ENCODE measurements around the gene SERPINB6.
"Not testable (repeated sequence)": the region's sequence is repeated elsewhere in the genome, so short reads cannot be mapped to it uniquely, and the experiment has no call there.

SERPINB6 gene

DNA sequence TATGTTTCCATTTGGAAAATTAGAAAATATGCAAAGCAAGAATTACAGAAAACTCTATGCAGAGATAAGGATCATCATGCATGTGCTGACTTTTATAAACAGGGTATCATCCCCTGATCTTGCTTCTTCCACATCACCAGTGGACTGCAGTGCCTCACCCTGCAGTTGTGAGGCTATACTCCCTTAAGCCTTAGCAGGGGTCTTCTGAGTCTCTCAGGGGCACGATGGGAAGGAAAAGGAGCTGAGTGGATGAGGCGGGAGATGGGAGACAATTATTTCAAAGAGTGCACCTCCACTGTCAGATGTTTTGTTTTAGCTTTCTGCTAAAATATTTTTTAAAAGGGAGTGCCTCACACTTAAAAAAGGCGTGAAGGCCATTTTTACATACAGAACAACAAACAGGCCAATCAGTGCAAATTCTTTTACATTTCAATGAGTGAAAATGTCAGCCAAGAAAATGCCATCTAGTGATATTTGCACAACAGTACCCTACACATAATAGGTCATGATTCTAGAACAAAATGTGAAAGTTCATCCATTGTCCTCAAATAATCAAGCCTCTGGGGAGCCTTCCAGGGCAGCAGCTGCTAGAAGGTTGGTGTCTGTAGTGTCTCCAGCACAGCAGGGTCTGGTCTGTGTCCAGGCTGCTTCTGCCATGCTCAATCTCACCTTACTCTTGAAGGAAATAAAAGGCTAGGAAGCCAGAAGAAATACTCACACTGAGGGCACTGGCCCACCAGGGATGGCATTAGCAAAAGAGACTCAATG is 55.0 kb downstream of the SERPINB6 start:
- TF ChIP-seq, protein P1, sequence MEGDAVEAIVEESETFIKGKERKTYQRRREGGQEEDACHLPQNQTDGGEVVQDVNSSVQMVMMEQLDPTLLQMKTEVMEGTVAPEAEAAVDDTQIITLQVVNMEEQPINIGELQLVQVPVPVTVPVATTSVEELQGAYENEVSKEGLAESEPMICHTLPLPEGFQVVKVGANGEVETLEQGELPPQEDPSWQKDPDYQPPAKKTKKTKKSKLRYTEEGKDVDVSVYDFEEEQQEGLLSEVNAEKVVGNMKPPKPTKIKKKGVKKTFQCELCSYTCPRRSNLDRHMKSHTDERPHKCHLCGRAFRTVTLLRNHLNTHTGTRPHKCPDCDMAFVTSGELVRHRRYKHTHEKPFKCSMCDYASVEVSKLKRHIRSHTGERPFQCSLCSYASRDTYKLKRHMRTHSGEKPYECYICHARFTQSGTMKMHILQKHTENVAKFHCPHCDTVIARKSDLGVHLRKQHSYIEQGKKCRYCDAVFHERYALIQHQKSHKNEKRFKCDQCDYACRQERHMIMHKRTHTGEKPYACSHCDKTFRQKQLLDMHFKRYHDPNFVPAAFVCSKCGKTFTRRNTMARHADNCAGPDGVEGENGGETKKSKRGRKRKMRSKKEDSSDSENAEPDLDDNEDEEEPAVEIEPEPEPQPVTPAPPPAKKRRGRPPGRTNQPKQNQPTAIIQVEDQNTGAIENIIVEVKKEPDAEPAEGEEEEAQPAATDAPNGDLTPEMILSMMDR (conservative IDR thresholded peaks at IDR 0.05; ENCODE audit: low read depth, low read length): no peak
- no peak for DNase-seq (ENCODE audit: low read depth)
- no peak overlapping the region for H3K4me3 ChIP-seq (ENCODE audit: low read length)

DNA sequence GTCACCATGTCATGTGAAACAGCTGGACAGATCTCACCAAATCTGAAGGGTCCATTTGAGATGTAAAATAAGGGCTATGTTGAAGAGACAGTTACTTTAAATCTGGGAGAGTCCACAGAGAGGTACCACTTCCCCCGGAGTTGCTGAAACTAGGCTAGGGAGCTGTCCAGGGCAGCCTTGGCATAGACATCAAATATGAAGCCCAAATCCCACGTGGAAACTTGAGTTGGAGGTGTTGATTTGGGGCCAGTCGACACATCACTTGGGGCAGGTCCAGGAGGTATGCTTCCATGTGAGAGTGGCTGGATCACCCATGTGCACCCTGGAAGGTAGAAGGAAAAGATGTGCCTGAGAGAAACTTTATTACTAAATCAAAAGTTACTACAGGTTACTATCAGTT is 56.2 kb downstream of the SERPINB6 start:
- H3K4me3 ChIP-seq (ENCODE audit: low read length): no peak overlapping the region
- TF ChIP-seq, protein P1 (conservative IDR thresholded peaks at IDR 0.05; ENCODE audit: low read depth, low read length): no peak
- DNase-seq (ENCODE audit: low read depth): no peak

DNA sequence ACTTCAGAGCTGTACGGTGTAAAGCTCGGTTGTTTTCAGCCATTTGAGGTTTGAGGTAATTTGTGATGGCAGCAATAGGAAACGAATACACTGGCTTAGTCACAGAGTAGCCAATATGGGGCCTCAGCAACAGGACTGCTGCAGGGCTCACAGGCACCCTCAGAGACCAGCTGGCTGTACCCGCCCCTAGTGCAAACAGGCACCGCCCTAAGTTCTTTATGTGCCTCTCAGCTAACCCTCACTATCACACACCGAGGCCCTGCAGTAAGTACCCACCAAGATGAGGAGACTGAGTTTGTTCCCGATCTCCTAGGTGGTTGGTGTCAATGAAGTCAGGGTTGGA is 57.1 kb downstream of the SERPINB6 start:
- H3K4me3 ChIP-seq (ENCODE audit: low read length): no peak overlapping the region
- DNase-seq (ENCODE audit: low read depth): no peak
- TF ChIP-seq, protein P1 (conservative IDR thresholded peaks at IDR 0.05; ENCODE audit: low read depth, low read length): no peak

DNA sequence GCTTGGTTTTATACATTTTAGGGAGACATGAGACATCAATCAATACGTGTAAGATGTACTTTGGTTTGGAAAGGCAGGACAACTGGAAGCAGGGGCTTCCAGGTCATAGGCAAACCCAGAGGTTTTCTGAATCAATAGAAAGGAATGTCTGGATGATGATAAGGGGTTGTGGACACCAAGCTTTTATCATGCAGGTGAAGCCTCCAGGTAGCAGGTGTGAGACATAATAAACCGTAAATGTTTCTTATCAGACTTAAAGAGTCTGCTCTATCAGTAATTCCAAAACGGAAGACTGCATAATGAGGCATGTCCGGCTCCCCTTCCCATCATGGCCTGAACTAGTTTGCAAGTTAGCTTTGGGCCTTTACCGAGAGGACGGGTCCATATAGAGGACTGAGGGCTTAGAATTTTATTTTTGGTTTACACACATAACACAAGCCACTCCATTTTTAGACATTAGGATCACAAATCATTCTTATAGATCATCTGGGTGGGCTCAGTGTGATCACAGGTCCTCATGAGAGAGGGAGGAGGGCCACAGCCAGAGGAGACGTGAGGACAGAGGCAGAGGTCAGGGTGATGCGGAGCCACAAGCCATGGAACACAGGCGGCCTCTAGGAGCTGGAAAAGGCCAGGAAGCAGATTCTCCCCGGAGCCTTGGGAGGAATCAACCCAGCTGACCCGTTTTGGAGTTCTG is 57.6 kb downstream of the SERPINB6 start:
- TF ChIP-seq, protein P1 (conservative IDR thresholded peaks at IDR 0.05; ENCODE audit: low read depth, low read length): no peak
- DNase-seq (ENCODE audit: low read depth): no peak
- H3K4me3 ChIP-seq (ENCODE audit: low read length): no peak overlapping the region

DNA sequence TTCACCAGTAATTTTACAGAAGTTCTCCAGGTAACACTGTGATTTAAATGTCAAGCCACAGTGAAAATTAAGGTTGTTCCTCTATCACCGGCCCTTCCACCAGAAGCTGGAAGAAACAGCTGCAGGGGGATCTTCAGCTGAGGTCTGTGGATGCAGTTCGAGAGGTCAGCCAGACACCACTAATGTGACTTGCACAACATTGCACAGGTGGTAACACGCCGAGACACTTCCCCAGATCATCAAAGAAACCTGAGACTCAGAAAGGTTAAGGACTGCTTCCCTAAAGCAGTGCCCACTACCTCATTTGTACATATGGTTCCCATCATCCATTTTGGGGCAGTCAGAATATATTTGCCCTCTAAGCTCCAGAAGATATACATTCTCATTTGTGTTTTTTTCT is 60.2 kb downstream of the SERPINB6 start:
- TF ChIP-seq, protein P1 (conservative IDR thresholded peaks at IDR 0.05; ENCODE audit: low read depth, low read length): no peak
- no peak overlapping the region for H3K4me3 ChIP-seq (ENCODE audit: low read length)
- no peak for DNase-seq (ENCODE audit: low read depth)

DNA sequence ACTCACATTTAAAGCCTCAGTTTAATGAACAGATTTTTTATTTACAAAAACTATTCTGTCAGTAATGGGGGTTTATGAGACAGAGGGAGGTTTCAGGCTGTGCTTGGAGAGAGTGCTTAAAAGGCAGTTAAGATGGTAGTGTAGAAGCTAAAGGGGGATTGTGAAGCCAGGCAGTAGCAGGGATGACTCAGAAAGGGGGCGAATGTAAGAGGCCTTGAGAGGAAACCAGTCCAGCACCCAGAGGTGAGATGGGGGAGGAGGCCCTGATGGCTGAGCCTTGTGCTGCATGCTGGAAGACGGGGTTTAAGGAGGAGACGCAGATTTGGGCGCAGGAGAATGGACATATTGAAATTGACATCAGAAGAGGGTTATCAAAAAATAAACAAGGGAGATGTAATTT is 61.6 kb downstream of the SERPINB6 start:
- H3K4me3 ChIP-seq (ENCODE audit: low read length): no peak overlapping the region
- TF ChIP-seq, protein P1 (conservative IDR thresholded peaks at IDR 0.05; ENCODE audit: low read depth, low read length): no peak
- DNase-seq (ENCODE audit: low read depth): peak; percentile 46

DNA sequence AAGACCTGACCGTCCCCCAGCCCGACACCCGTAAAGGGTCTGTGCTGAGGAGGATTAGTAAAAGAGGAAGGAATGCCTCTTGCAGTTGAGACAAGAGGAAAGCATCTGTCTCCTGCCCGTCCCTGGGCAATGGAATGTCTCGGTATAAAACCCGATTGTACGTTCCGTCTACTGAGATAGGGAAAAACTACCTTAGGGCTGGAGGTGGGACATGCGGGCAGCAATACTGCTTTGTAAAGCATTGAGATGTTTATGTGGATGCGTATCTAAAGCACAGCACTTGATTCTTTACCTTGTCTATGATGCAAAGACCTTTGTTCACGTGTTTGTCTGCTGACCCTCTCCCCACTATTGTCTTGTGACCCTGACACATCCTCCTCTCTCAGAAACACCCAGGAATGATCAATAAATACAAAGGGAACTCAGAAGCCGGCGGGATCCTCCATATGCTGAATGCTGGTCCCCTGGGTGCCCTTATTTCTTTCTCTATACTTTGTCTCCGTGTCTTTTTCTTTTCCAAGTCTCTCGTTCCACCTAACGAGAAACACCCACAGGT is 62.2 kb downstream of the SERPINB6 start:
- H3K4me3 ChIP-seq (ENCODE audit: low read length); DNase-seq (ENCODE audit: low read depth): not testable (repeated sequence)

DNA sequence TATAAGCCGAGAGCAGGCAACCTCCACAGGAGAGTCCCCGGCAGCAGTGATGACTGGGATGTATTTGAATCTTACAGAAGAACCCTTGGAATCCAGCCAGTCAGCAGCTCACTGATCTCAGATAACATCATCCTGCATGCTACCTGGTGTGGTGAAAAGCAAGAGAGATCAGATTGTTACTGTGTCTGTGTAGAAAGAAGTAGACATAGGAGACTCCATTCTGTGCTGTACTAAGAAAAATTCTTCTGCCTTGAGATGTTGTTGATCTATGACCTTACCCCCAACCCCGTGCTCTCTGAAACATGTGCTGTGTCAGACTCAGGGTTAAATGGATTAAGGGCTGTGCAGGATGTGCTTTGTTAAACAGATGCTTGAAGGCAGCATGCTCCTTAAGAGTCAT is 62.9 kb downstream of the SERPINB6 start:
- DNase-seq (ENCODE audit: low read depth); H3K4me3 ChIP-seq (ENCODE audit: low read length): not testable (repeated sequence)

DNA sequence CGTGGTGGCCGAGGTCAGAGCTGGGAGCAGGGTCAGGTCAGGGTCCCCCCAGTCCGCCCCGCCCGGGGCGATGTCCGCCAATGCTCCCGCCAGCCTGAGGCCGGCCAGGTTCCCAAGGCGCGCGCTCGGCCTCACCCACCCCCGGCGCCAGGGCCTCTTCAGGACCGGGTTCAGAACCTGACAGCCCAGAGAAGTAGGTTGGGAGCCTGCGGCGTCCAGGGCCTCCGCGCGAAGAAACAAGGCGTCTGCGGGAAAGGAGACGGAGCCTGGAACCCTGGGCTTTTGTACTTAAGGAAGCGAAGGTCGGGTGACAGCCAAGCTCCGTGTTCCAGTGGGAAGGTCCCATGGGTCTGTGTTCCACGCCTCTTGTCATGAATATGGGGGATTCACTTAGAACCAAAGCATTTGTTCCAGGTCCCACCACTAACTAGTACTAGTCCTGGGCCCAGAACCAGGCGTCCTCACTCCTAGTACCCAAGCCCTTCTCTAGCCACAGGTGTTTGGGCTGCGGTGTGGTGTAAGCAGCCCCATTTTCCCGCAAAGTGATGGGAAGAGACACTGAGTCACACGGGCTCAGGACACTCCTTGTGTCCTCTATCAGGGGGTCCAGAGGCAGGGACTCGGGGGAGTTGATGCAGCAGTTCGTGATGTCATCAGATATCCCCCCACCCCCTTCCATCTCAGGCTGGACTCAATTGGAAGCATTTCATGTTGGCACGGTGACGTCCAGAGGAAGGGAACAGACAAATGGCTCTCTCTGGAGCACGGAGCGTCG is 67.8 kb downstream of the SERPINB6 start:
- H3K4me3 ChIP-seq (ENCODE audit: low read length): peak overlapping the region; percentile 77
- DNase-seq (ENCODE audit: low read depth): not testable (repeated sequence)

DNA sequence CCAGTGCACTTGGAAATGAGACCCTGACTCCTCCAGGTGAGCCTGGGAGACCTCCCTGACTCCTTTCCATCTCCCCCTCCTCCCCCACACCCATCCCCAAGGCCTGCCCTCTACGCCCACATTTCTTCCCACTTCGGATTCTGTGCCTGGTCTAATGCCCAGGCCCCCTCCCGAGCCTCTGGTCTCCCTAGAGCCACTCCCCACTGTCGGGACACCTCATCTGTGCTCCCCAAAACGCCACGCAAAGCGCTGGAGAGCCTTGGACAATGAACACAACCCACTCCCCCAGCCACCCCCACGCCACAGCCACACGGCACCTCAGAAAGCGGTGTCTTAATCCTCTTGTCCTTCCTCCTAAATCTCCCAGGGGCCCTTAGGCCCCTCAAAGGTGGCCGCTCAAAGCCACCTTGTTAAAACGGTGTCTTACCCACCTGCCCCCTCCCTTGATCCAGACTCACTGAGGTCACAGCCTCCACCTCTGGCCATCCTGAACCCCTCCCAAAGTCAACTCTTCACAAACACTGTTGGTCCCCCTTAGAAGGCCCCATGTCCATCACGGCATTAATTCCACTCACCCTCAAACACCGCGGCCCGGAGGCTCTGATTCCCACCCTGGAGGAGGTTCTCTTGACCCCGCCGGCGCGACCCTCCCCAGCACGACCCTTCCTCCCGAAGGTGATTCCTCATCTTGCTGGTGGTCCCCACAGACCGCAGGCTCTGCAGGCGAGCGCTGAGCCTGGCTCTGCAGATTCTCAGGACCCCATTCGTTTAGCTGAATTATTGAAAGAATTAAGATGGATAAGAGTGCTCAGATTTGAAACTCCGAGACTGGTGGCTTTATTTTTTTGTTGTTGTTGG is 69.5 kb downstream of the SERPINB6 start:
- not testable (repeated sequence) for DNase-seq (ENCODE audit: low read depth)
- H3K4me3 ChIP-seq (ENCODE audit: low read length): peak overlapping the region; percentile 77
